GM10266 (cell line): Measurements from ENCODE around the gene SCYL1.

Source experiments
- DNase-seq: peaks from one replicate; pipeline ENCODE4 v3.0.0; 2012; ENCODE audit errors: extremely low spot score
- CTCF ChIP-seq: IDR thresholded peaks from 2 replicates; pipeline ENCODE4 v1.5.1; 2012; ENCODE audit warnings: mild to moderate bottlenecking, low read depth; ENCODE audit not compliant: control insufficient read depth, insufficient read depth; ENCODE audit errors: missing control alignments

Gene SCYL1

GRCh38 chr11:65558002-65558929 lies 33.4 kb downstream of the SCYL1 start, which contains the start of gene LTBP3:
TSS of gene LTBP3 (minus strand) at chr11:65558359. CDS start at chr11:65557959, 400 bp downstream.
- no peak for TF ChIP-seq CTCF
- peak; percentile 87 for DNase-seq

GRCh38 chr11:65558930-65559509 lies 34.1 kb downstream of the SCYL1 start:
- TF ChIP-seq CTCF, result no peak
- DNase-seq, result no peak

GRCh38 chr11:65559535-65559934 lies 34.7 kb downstream of the SCYL1 start:
- no peak for TF ChIP-seq CTCF
- no peak for DNase-seq

DNA sequence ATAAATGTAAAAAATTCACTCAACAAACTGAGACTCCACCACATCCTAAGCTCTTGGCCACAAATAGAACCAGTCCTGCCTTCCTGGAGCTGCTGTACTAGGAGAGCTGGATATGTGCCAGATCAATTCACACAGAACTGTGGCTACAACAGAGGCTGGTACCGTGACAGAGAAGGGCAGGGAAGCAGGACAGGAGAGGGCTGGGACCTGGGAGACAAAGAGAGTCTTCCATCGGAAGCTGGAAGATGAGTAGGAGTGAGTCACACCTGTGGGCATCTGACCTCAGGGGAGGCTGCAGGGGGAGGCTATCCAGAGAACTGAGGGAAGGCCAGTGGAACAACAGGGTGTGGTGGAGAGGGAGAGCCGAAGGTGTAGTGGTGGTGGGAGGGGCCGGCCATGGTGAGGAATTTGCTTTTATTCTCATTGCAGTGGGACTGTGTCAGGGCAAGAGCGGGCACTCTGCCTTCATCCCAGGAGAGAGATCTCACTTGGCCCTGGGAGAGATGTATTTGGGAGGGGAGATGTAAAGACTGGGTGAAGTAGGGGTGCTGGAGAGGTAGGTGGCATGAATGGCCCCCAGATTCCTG lies 35.2 kb downstream of the SCYL1 start:
- DNase-seq, result no peak
- TF ChIP-seq CTCF, result no peak

- no peak for DNase-seq
- no peak for TF ChIP-seq CTCF
Observed at GRCh38 chr11:65560555-65561418, 35.9 kb downstream of the SCYL1 start.

DNA sequence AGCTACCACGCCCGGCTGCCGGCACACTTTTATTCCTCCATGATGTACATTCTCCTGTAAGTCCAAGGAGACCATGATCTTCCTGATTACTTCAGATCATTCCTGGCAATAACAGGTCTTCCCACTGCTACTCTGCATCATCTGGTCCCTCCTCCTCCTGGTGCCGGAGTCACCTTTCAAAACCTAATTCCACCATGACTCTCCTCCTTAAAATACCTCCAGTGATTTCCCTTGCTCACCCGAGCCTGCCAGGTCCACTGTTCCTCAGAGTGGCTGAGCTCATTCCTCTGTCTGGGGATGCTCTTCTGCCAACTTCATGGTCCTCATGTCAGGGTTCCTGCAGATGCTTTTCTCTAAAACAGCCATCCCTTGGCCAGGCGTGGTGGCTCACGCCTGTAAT lies 37.1 kb downstream of the SCYL1 start:
- DNase-seq, result no peak
- no peak for TF ChIP-seq CTCF
